GM10248 (cell line): ENCODE data around the gene AQP2.

Experiments
- CTCF ChIA-PET: fragments of 300-600 bp; sonication (Branson Sonifier 250); formaldehyde crosslinking; extraction: SDS; loops from one replicate; lab custom pipeline; 2021; ENCODE audit warnings: antibody characterized with exemption; lab: Yijun Ruan, JAX
- POLR2A ChIA-PET: fragments of 350-650 bp; sonication (Branson Sonifier 250); formaldehyde crosslinking; extraction: SDS; loops from one replicate; lab custom pipeline; 2020; ENCODE audit warnings: antibody characterized with exemption; lab: Yijun Ruan, JAX
- DNase-seq: peaks from one replicate; pipeline ENCODE4 v3.0.0; 2012; ENCODE audit errors: extremely low spot score
- TF ChIP-seq, protein P1 (sequence below): IDR thresholded peaks from 2 replicates; pipeline ENCODE4 v1.5.1; 2012; ENCODE audit warnings: mild to moderate bottlenecking, low read depth; ENCODE audit errors: extremely low read depth, missing control alignments, control extremely low read depth

AQP2 gene

DNA sequence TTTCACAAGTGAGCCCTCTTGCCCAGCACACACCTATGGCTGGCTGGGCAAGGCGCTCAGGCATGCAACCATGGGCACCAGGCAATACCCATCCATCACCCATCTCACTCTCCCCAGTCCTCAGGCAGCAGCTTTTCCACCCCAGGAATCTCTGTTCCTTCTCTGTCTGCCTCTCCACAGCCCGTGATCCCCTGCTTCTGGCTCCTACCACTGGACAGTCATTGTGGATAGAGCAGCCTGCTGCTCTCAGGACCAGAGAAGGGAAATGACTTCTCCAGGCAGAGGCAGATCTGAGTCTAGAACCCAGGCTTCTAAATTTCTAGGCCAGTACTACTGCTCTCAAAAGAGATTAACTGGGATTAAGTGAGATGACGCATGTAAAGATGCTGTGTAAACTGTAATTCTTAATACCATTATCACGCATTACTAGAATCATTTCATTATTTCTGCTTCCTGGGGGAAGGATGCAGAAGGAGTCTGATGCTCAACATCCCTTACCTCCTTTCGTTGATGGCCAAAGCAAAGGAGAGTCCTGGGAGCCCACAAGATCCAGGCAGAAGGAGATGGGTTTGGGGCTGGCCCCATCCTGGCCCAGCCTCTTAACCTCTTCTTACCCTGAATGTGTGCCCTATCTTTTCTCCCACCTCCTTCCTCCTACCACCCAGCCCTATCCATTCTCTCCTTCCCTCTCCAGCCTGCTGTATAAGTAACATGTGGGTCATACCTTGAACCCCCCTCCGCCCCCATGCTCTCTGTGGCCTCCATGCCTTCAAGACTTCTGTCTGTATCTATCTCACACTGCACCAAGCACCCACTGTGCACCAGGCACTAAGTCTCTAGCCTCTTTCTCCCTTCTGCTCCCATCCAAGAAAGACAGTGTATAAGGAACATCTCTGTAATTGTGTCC lies 6.4 kb downstream of the AQP2 start:
- DNase-seq, result no peak
- POLR2A ChIA-PET, result no interaction called here
- TF ChIP-seq, protein P1, sequence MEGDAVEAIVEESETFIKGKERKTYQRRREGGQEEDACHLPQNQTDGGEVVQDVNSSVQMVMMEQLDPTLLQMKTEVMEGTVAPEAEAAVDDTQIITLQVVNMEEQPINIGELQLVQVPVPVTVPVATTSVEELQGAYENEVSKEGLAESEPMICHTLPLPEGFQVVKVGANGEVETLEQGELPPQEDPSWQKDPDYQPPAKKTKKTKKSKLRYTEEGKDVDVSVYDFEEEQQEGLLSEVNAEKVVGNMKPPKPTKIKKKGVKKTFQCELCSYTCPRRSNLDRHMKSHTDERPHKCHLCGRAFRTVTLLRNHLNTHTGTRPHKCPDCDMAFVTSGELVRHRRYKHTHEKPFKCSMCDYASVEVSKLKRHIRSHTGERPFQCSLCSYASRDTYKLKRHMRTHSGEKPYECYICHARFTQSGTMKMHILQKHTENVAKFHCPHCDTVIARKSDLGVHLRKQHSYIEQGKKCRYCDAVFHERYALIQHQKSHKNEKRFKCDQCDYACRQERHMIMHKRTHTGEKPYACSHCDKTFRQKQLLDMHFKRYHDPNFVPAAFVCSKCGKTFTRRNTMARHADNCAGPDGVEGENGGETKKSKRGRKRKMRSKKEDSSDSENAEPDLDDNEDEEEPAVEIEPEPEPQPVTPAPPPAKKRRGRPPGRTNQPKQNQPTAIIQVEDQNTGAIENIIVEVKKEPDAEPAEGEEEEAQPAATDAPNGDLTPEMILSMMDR, result no peak
- CTCF ChIA-PET, result interaction anchor here (1.2 to 4.7 kb wide), 5 partner anchors 10 to 114 kb away, joined by 3 to 40 read pairs (median 35); no protein-coding TSS in a partner anchor

DNA sequence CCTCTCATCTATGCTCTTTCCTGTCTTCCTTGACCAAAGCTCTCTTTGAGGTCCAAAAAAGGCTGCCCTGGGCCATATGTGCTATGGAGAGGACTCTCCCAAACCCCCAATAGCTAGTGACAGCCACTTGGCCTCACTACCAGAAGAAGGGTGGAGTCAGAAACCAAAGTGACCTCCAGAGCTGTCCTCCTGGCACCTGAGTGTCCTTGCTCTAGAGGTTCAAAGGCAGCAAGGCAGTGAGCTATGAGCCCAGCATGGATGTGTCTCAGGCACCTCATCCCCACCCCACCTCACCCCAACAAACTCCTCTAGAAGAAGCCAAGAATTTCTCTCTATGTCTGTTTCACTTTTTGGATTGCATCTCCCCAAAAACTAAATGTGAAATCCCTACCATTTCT lies 7.0 kb downstream of the AQP2 start:
- TF ChIP-seq, protein P1, result no peak
- ChIA-PET POLR2A (no interaction called here), CTCF (interaction anchor here (1.2 to 4.7 kb wide), 5 partner anchors 10 to 113 kb away, joined by 3 to 40 read pairs (median 12); no protein-coding TSS in a partner anchor)

DNA sequence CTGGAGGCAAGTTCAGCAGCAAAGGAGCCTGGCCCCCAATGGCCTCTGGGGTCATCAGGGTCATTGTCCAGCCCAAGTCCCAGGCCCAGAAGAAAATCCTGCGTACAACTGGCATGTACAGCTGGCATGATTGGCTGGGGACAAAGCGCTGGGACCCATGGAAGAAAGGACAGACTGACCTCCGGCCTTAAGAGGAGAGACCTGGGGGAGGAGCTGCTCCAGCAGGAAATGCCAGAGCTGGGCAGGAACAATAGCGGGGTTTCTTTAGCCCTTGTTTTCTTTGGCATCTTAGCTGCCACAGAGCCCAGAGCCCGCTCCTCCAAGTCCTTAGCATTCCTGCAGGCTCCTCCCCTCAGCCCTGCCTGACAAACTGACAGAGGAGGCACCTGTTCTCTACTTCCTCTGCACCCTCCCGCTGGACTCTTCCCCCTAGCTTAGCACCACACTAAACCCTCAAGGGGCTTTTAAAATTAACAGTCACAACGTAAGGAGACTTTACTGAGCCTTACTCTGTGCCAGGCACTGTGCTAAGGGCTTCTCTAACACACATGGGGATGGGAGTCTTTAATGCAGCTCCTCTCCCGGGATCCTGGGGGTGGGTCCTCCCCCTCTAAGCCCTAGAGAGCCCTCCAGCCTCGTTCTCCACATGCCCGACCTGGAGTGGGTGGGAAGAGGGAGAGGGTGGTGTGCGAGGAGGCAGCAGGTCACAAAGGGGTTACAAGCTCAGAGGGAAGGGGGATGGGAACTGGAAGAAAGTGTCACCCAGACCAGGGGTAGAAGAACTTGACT lies 9.3 kb downstream of the AQP2 start:
- no peak for DNase-seq
- POLR2A ChIA-PET, result no interaction called here
- TF ChIP-seq, protein P1, result no peak
- CTCF ChIA-PET, result interaction anchor here (2.0 to 4.7 kb wide), 5 partner anchors 7 to 111 kb away, joined by 7 to 40 read pairs (median 12); no protein-coding TSS in a partner anchor

More for the DNA sequence above, 7.0 kb downstream of the AQP2 start:
- DNase-seq, result no peak

DNA sequence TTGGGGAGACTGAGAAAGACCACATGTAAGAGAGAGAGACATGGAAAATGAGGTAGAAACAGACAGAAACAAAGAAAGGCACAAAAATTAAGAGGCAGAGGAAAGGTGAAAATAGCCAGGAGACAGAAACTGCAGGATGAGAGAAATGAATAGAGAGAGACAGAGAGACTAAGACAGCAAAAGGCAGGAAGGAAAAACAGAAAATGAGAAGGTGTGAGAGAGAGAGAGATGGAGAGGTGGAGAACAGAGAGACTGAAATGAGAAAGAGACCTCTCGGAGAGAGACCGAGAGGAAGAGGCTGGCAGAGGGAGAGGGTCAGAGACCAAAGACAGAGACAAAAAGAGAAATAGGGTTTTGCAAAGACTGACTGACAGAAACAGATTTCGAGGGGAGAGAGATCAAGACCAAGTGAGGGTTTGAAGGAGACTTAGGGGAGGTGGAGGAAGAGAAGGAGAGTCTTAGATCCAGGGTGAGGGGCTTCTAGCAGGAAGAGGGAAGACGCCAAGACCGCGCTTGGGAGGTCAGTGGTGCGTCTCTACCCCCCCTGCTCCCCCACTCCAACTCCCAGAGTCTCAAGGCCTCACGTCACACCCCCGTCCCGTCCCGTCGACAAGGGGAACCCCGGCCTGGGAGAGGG lies 10.1 kb downstream of the AQP2 start:
- DNase-seq, result no peak
- CTCF ChIA-PET, result interaction anchor here (4.7 to 11.2 kb wide), 2 partner anchors 14 to 93 kb away, joined by 35 to 161 read pairs; no protein-coding TSS in a partner anchor
- POLR2A ChIA-PET, result no interaction called here
- TF ChIP-seq, protein P1, result no peak

DNA sequence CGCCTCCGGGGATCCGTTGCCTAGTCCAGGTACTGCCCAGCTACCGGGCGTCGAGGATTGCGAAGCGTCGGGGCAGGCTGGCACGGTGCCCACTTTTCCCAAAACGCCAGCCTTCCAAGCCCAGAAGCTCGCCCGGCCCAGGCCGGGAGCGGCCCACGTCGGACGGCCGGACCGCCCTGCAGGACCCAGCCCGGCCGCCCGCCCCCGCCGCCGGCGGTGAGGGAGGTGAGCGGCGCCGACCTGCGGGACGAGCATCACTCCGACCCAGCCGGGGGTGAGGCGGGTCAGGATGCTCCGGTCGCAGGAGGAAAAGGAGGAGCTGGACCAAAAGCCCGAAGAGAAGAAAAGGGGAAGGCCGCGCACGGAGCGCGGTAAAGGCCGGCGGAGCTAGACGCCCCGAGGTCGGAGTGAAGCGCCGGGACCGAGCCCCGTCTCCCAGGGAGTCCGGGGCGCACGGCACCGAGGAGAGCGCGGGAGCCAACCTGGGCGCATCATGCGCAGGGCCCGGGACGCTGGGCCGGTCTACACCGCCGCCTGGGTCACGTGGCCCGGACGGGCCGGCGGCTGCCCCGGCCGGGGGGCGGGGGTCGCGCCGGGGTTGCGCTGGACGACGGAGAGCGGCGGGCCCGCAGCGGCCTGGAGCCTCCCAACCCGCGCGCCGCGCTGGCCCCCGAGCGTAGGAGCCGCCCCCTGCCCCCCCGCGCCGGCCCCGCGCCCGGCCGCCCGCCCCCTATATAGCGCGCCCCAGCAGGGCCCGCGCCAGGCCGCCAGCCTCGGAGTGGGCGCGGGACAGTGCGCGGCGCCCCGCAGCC lies 10.8 kb downstream of the AQP2 start, which contains the start of gene AQP5:
Gene AQP5 (plus strand): TSS at position 762 of the 812 bp plus-strand sequence. CDS start 146 bp downstream, outside the sequence.
- no peak for DNase-seq
- TF ChIP-seq, protein P1, result no peak
- ChIA-PET POLR2A (no interaction called here), CTCF (interaction anchor here (4.7 to 11.2 kb wide), 2 partner anchors 15 to 92 kb away, joined by 35 to 161 read pairs; no protein-coding TSS in a partner anchor)
